Hematopoietic multipotent progenitor cell treated with erythropoietin and hydrocortisone succinate and interleukin-3 and kit ligand, for 17 days (in vitro differentiated cells): ENCODE results near the gene ZFAND2A.
"Not testable (repeated sequence)": the region's sequence is repeated elsewhere in the genome, so short reads cannot be mapped to it uniquely, and the experiment has no call there.

Source experiments
- DNase-seq: peaks from one replicate; pipeline ENCODE4 v3.0.0-alpha.2; 2015; ENCODE audit warnings: low spot score

Gene ZFAND2A

GRCh38 chr7:1151653-1152425 lies 8.2 kb downstream of the ZFAND2A start:
- DNase-seq, result no peak

- DNase-seq, result no peak
These were observed 8.8 kb downstream of the ZFAND2A start for GRCh38 chr7:1151156-1151555.

GRCh38 chr7:1150400-1151002 lies 9.5 kb downstream of the ZFAND2A start:
- no peak for DNase-seq

- no peak for DNase-seq
These were observed 10.6 kb downstream of the ZFAND2A start for GRCh38 chr7:1149351-1149794.

GRCh38 chr7:1147873-1148272 lies 12.1 kb downstream of the ZFAND2A start:
- DNase-seq, result not testable (repeated sequence)

GRCh38 chr7:1144269-1144771 lies 15.7 kb downstream of the ZFAND2A start:
- no peak for DNase-seq

GRCh38 chr7:1143031-1143430 lies 17.0 kb downstream of the ZFAND2A start:
- not testable (repeated sequence) for DNase-seq

- DNase-seq, result no peak
These were observed 17.9 kb downstream of the ZFAND2A start for GRCh38 chr7:1142051-1142635.

- DNase-seq, result no peak
These were observed 18.3 kb downstream of the ZFAND2A start for GRCh38 chr7:1141651-1142050.

GRCh38 chr7:1140476-1141104 lies 19.4 kb downstream of the ZFAND2A start:
- DNase-seq, result no peak

- DNase-seq, result no peak
These were observed 22.4 kb downstream of the ZFAND2A start for GRCh38 chr7:1137517-1138167.

GRCh38 chr7:1136841-1137516 lies 23.0 kb downstream of the ZFAND2A start:
- no peak for DNase-seq

GRCh38 chr7:1134951-1135350 lies 25.0 kb downstream of the ZFAND2A start:
- no peak for DNase-seq

GRCh38 chr7:1131471-1132265 lies 28.3 kb downstream of the ZFAND2A start:
- no peak for DNase-seq

- DNase-seq, result no peak
These were observed 29.7 kb downstream of the ZFAND2A start for GRCh38 chr7:1130021-1130990.

- DNase-seq, result no peak
These were observed 30.6 kb downstream of the ZFAND2A start for GRCh38 chr7:1129431-1129830.

GRCh38 chr7:1127001-1127400 lies 33.0 kb downstream of the ZFAND2A start:
- DNase-seq, result no peak

GRCh38 chr7:1125603-1125969 lies 34.4 kb downstream of the ZFAND2A start:
- DNase-seq, result no peak

- DNase-seq, result no peak
These were observed 35.0 kb downstream of the ZFAND2A start for GRCh38 chr7:1124816-1125602.
